IPS-20b (cell line): ENCODE results near the gene AIFM3.
"Not testable (repeated sequence)": the region's sequence is repeated elsewhere in the genome, so short reads cannot be mapped to it uniquely, and the experiment has no call there.

Experiments
- H3K27ac ChIP-seq: one replicate; pipeline ENCODE4 v1.5.1; 2013; ENCODE audit warnings: low read length
- H3K27me3 ChIP-seq: 2 replicates; pipeline ENCODE4 v1.6.1; 2013; ENCODE audit warnings: mild to moderate bottlenecking, low read length, inconsistent platforms; ENCODE audit not compliant: insufficient read depth
- H3K36me3 ChIP-seq: 2 replicates; pipeline ENCODE4 v1.6.1; 2013; ENCODE audit warnings: low read depth, mild to moderate bottlenecking, inconsistent platforms, low read length, moderate library complexity; ENCODE audit not compliant: insufficient read depth
- H3K4me1 ChIP-seq: 2 replicates; pipeline ENCODE4 v1.6.1; 2013; ENCODE audit warnings: mild to moderate bottlenecking, control low read depth, inconsistent platforms, low read length, moderate library complexity; ENCODE audit not compliant: insufficient read depth
- H3K4me3 ChIP-seq: 2 replicates; pipeline ENCODE4 v1.5.1; 2013; ENCODE audit warnings: mild to moderate bottlenecking, low read length, inconsistent platforms
- H3K9ac ChIP-seq: 2 replicates; pipeline ENCODE4 v1.6.1; 2013; ENCODE audit warnings: low read depth, mild to moderate bottlenecking, inconsistent platforms, low read length, moderate library complexity
- H3K9me3 ChIP-seq: 2 replicates; pipeline ENCODE4 v1.6.1; 2013; ENCODE audit warnings: mild to moderate bottlenecking, low read depth, low read length, inconsistent platforms; ENCODE audit not compliant: insufficient read depth

AIFM3 gene

GRCh38 chr22:20931126-20931654 is 35.9 kb upstream of the AIFM3 start:
- H3K9me3 ChIP-seq: no peaks in the 10 kb centered on the region
- H3K4me1 ChIP-seq: peaks cover 5% of the 10 kb centered on the region; the same call in 1 of the 2 replicates
- H3K27me3 ChIP-seq: no peaks in the 10 kb centered on the region
- H3K9ac ChIP-seq: no peak overlapping the region
- H3K36me3 ChIP-seq: peaks cover 32% of the 10 kb centered on the region
- no peak overlapping the region for H3K4me3 ChIP-seq
- no peak overlapping the region for H3K27ac ChIP-seq

- no peak overlapping the region for H3K4me3 ChIP-seq
- no peaks in the 10 kb centered on the region for H3K9me3 ChIP-seq
- no peak overlapping the region for H3K9ac ChIP-seq
- H3K36me3 ChIP-seq: peaks cover 46% of the 10 kb centered on the region
- no peaks in the 10 kb centered on the region for H3K4me1 ChIP-seq
- H3K27me3 ChIP-seq: no peaks in the 10 kb centered on the region
- no peak overlapping the region for H3K27ac ChIP-seq
Observed at GRCh38 chr22:20933910-20934309, 33.1 kb upstream of the AIFM3 start.

GRCh38 chr22:20935049-20935448 is 32.0 kb upstream of the AIFM3 start:
- not testable (repeated sequence) for H3K9ac ChIP-seq, H3K4me1 ChIP-seq, H3K27me3 ChIP-seq, H3K4me3 ChIP-seq, H3K27ac ChIP-seq, H3K9me3 ChIP-seq
- peaks cover 47% of the 10 kb centered on the region for H3K36me3 ChIP-seq

GRCh38 chr22:20935780-20936539 is 31.1 kb upstream of the AIFM3 start:
- not testable (repeated sequence) for H3K9me3 ChIP-seq, H3K27me3 ChIP-seq, H3K27ac ChIP-seq, H3K4me1 ChIP-seq, H3K9ac ChIP-seq, H3K4me3 ChIP-seq
- H3K36me3 ChIP-seq: peaks cover 54% of the 10 kb centered on the region

GRCh38 chr22:20937031-20937793 is 29.8 kb upstream of the AIFM3 start:
- no peak overlapping the region for H3K4me3 ChIP-seq
- H3K27me3 ChIP-seq: no peaks in the 10 kb centered on the region
- no peaks in the 10 kb centered on the region for H3K9me3 ChIP-seq
- H3K4me1 ChIP-seq: no peaks in the 10 kb centered on the region; the same call in 1 of the 2 replicates
- H3K36me3 ChIP-seq: peaks cover 53% of the 10 kb centered on the region
- H3K27ac ChIP-seq: no peak overlapping the region
- no peak overlapping the region for H3K9ac ChIP-seq

GRCh38 chr22:20937794-20938671 is 29.0 kb upstream of the AIFM3 start:
- H3K36me3 ChIP-seq: peaks cover 53% of the 10 kb centered on the region
- H3K27ac ChIP-seq: no peak overlapping the region
- H3K9ac ChIP-seq: no peak overlapping the region
- no peaks in the 10 kb centered on the region; the same call in 1 of the 2 replicates for H3K4me1 ChIP-seq
- H3K4me3 ChIP-seq: no peak overlapping the region
- no peaks in the 10 kb centered on the region for H3K9me3 ChIP-seq
- H3K27me3 ChIP-seq: no peaks in the 10 kb centered on the region

GRCh38 chr22:20939457-20940185 is 27.4 kb upstream of the AIFM3 start:
- peaks cover 41% of the 10 kb centered on the region for H3K36me3 ChIP-seq
- not testable (repeated sequence) for H3K4me1 ChIP-seq, H3K9me3 ChIP-seq, H3K9ac ChIP-seq, H3K4me3 ChIP-seq, H3K27me3 ChIP-seq, H3K27ac ChIP-seq

GRCh38 chr22:20940186-20940651 is 26.8 kb upstream of the AIFM3 start:
- Histone ChIP-seq H3K27ac (no peak overlapping the region), H3K4me3 (no peak overlapping the region), H3K36me3 (peaks cover 35% of the 10 kb centered on the region), H3K9me3 (no peaks in the 10 kb centered on the region), H3K4me1 (no peaks in the 10 kb centered on the region; the same call in 1 of the 2 replicates), H3K9ac (no peak overlapping the region), H3K27me3 (no peaks in the 10 kb centered on the region)

GRCh38 chr22:20940904-20941385 is 26.1 kb upstream of the AIFM3 start:
- Histone ChIP-seq H3K4me1 (no peaks in the 10 kb centered on the region; the same call in 1 of the 2 replicates), H3K9me3 (no peaks in the 10 kb centered on the region), H3K36me3 (peaks cover 33% of the 10 kb centered on the region), H3K9ac (no peak overlapping the region), H3K4me3 (no peak overlapping the region), H3K27me3 (no peaks in the 10 kb centered on the region), H3K27ac (no peak overlapping the region)

GRCh38 chr22:20942203-20942902 is 24.7 kb upstream of the AIFM3 start:
- not testable (repeated sequence) for H3K4me3 ChIP-seq, H3K27ac ChIP-seq, H3K4me1 ChIP-seq, H3K27me3 ChIP-seq, H3K9ac ChIP-seq, H3K9me3 ChIP-seq
- H3K36me3 ChIP-seq: peaks cover 32% of the 10 kb centered on the region
